DMS153 (cell line): Measurements from ENCODE around the gene SMIM1.

Experiments
- DNase-seq: peaks from one replicate; lab custom pipeline; 2025; lab: John Stamatoyannopoulos, UW

Gene SMIM1

GRCh38 chr1:3822421-3822820, 49.9 kb downstream of the SMIM1 start:
- DNase-seq, result no peak

GRCh38 chr1:3824650-3825049, 52.1 kb downstream of the SMIM1 start:
- no peak for DNase-seq

GRCh38 chr1:3825356-3825755, 52.8 kb downstream of the SMIM1 start:
- DNase-seq, result no peak
